HG03060 (cell line): ENCODE data around the gene DCTN1.

ENCODE experiments used
- ATAC-seq: cut with Tn5 transposase; IDR thresholded peaks from one replicate; pipeline ENCODE4 v1.9.1; 2021; ENCODE audit warnings: low read depth, moderate number of reproducible peaks; ENCODE audit not compliant: unreplicated experiment

Gene DCTN1

DNA sequence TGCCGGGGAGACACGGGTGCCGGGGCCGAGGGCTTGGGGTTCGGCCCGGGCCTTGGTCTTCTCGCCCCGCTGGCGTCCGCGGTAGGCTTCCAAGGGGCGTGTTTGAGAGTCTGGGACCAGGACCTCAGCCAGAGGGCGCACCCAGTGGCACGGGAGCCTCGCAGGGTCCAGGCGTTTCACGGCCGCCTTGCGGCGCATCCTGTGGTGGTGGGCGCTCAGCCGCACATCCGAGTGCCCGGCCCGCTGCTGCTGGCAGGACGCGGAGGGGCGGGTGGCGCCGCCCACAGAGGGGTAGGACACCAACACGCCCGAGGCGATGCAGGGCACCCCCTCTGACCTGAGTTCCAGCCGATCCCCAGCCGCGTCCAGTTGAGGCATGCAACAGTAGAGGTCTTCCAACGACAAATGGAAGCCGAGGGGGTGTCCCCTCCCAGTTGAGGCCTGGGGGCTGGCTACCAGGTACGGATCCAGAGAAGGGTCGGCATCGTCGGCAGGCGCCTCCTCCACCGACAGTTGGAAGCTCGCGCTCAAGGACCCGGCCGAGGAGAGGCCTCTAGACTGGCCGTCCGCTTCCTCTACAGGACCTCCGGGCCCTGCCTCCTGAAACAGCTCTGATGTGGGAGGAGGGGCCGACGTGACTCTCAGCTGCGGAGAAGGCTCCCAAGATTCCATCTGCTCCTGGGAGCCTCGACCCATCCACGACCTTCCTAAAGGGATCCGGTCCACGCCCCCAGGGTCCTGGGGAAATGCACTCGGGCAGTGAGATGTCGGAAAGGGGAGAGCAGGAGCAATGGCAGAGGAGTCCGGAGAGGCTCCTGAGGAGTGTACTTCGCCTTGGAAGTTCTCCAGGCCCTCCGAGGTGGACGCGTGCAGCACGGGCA lies 35.0 kb upstream of the DCTN1 start:
- ATAC-seq: no peak

- ATAC-seq: no peak
Observed at GRCh38 chr2:74414441-74414840, 34.3 kb upstream of the DCTN1 start.

GRCh38 chr2:74413001-74413698 lies 33.0 kb upstream of the DCTN1 start:
- ATAC-seq: no peak

DNA sequence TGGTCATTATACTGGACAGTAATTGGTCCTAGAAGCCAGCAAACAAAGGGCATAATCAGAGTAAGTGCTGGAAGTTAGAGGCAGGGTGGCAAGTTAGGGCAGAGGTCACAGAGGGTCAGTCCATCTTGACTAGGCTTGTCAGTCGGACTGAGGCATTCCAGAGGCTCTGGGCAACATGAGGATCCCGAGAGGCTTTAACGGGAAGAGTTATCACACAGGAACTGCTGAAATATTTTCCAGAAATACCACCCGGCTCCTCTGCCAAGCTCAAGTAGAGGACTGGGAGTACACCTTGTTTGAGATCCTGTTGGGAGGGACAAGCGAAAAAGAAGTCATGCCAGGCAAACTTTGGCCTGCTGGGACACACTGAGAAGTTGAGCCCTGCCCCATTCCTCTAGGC lies 27.6 kb upstream of the DCTN1 start:
- ATAC-seq: no peak

DNA sequence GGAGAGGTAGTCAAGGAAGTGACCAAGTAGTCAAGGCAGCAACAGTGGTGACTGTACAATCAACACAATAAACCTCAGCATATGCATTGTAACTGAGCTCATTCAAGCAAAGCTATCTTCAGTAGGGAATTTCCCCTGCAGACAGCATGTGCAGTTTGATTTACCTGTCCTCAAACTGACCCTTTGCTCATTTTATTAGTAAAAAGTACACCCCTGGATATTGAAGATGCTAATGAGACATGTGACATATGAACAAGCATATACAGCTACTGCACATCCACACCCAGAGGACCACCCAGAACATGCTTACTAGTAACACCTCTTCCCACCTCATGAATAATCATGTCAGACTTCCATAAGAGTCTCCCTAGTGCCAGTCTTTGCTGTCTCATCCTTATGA lies 25.9 kb upstream of the DCTN1 start:
- ATAC-seq: no peak

DNA sequence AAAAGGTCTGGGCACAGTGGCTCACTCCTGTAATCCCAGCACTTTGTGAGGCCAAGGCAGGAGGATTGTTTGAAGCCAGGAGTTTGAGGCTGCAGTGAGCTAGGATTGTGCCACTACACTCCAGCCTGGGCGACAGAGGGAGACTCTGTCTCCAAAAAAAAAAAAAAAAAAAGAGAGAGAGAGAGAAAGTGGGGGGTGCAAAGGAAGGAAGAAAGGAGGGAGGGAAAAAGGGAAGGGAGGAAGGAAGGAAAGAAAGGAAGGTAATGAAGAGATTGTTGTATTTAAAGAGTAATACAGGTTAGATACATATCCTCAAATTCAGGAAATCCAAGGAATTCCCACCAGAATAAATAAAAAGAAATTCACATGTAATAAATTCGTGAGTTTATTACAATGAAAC lies 21.8 kb upstream of the DCTN1 start:
- ATAC-seq: no peak

DNA sequence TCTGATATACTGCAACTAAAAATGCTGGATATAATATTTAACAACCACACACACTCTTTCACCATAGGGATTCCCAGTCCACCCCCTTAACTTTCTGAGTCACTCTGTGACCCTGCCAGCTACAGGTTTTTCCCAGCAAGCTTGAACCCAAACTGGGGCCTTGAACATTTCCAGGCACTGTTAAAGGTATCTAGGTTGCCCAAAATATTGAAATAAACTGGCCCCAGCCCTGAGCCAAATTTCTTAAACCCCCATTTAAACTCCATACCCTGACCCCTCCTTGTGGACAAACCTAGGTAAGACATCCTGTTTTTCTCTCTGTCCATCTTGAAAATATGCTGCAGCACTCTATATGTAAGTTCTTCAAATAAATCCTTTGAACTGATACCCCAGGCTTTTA lies 19.7 kb upstream of the DCTN1 start:
- peak; percentile 55 for ATAC-seq

DNA sequence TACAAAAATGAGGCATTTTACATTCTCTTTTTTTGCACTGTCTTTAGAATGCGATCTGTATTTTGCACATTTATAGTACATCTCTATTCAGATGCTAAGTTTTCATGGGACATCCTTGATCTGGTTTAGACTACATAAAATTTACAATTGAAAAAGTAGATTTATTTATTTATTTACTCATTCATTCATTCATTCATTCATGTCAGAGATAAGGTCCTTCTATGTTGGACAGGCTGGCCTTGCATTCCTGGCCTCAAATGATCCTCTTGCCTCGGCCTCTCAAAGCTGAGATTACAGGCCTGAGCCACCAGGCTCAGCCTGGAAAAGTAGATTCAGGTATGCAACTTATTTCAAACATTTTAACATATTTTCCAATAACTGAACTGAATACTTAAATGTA lies 16.0 kb upstream of the DCTN1 start:
- no peak for ATAC-seq

DNA sequence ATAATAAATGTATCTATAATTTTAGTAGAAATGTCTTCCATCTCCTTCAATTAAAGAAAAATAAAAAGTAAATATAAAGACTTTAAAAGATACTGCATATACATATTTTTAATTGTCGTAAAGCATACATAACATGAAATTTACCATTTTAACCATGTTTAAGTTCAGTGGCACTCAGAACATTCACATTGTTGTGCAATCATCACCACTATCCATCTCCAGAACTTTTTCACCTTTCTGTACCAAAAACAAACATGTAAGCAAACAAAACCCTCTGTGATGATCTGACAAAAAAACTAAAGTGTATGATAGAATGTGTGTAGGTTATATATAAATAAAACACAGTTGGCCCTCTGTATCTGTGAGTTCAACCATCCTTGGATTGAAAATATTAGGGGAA lies 13.4 kb upstream of the DCTN1 start:
- no peak for ATAC-seq

DNA sequence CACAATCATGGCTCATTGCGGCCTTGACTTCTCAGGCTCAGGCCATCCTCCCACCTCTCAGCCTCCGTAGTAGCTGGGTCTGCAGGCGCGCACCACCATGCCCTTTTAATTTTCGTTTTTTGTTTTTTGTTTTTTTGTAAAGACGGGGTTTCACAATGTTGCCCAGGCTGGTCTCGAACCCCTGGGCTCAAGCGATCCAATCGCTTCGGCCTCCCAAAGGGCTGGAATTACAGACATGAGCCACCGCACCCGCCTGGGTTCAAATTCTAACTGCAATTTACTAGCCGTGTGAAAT lies 12.3 kb upstream of the DCTN1 start:
- ATAC-seq: no peak

DNA sequence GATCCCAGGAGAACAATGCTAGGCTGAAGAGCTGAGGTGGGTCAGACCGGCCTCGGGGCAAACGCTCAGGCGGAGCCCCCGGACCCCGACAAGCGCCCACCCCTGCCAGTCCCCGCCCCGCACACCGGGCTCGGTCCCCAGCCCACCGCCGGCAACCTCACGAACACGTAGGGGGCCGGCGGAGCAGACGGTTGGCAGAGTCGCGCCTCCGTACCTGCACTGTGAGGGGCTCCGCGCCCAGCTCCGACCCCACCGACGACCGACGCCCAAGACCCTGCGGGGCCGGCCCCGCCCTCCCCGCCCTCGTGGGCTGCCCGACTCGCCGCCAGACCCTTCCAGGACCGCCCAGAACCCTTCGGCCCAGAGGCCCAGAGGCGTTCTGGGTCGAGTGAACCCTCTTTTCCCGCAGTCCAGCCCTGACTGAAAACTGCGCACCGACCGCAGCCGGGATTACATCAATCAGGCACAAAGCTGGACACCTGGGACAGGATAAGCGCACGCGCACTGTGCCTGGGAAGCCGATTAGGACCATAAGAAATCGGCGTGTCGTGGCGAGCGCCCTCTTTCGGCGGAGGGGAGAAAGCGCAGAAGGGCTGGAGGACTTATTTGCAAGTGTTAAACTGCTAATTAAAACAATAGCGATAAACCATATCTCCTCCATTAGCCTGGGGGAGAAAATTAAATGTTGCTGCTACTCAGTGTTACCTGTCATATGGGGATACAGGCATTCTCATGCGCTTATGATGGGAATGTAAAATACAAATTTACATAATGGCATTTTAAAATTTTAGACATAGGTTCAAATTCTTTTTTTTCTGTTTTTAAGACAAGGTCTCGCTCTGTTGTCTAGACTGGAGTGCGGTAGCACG lies 11.7 kb upstream of the DCTN1 start:
- ATAC-seq: no peak

DNA sequence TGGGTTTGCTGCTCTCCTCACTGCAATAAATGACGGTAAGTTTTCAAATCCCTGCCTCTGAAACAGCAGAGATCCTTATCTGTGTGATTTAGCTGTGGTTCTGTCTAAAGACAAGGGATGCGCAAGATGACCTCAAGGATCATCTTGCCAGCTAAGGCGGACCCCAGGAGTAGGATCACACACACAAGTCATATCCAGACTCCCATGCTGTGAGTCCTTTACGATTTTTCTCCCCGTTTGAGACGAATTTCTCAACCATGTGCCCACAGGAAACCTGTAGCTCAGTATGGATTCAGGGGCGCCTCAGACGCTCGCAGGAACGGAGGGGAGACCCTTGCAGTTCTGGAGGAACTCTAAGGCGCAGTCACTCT lies 11.1 kb upstream of the DCTN1 start:
- no peak for ATAC-seq

DNA sequence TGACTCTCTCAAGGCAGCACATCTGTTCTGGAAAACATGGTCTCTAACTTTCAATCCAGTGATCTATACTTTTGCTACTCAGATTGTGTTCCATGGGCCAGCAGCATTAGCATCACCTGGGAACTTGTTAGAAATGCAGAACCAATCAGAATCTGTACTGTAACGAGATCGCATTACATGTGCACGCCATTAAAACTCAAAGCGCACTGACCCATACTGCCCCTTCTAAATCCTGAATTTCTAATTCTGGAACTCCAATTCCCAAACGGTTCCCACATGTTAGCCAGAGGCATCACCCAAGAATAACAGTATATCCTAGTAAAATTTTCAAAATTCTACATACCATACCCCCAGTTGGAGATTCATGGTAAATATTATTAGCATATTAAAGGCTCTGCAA lies 10.5 kb upstream of the DCTN1 start:
- ATAC-seq: no peak

DNA sequence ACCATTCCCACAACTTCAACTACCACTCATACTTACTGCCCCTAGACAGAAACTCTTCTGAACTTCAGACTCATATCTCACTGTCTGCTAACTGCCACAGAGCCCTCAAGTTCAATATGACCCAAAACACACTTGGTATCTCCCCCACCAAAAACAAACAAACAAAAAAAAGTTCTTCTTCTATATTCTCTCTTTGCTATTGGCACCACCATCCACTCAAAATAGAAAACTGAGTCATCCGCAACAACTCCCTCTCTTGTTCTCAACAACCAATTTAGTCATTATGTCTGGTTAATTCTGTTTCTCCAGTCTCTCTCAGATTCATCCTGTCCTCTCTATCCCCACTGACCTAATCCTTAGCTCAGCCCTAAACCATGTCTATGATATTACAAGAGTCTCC lies 7.2 kb upstream of the DCTN1 start:
- ATAC-seq: no peak

DNA sequence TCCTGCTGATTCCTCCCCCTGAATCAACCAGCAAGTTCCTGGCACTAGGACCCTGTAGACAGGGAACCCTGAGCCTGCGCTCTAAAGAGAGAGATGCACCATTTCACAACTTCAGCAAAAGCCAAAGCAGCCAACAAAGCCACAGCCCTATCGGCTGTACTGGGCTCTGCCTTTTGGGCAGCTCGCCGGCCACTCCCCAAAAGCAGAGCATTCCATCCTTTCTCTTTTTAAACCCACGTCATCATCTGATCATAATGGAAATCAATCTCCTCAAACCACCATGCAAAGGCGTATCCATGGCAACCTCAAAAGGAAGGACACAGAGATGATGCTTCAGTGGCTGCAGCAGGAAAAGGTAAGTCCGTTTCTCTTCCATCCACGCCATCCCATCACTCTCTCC lies 5.3 kb upstream of the DCTN1 start:
- no peak for ATAC-seq

DNA sequence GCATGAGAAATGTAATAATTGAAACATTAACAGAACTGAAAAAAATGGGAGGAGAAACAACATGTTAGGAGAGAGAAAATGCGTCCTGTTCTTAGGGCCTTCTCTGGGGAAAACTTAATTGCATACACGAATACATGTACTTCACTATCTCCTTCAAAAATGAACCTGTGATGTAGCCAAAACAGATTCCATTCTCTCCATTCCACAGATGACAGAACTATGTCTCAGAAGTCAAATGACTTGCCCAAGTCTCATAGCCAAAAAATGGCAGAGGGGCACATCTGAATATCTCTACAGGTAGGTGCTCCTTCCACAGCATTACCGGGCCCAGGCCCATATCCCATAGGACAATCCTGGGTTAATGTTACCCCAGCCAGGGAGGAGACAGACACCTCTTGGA lies 3.9 kb upstream of the DCTN1 start:
- no peak for ATAC-seq

GRCh38 chr2:74383254-74383653 lies 3.1 kb upstream of the DCTN1 start:
- ATAC-seq: no peak

GRCh38 chr2:74381751-74382150 lies 1.6 kb upstream of the DCTN1 start:
- ATAC-seq: no peak

- no peak for ATAC-seq
Observed at GRCh38 chr2:74378007-74378406, 2.1 kb downstream of the DCTN1 start.

- ATAC-seq: no peak
Observed at GRCh38 chr2:74375838-74376237, 4.3 kb downstream of the DCTN1 start.

DNA sequence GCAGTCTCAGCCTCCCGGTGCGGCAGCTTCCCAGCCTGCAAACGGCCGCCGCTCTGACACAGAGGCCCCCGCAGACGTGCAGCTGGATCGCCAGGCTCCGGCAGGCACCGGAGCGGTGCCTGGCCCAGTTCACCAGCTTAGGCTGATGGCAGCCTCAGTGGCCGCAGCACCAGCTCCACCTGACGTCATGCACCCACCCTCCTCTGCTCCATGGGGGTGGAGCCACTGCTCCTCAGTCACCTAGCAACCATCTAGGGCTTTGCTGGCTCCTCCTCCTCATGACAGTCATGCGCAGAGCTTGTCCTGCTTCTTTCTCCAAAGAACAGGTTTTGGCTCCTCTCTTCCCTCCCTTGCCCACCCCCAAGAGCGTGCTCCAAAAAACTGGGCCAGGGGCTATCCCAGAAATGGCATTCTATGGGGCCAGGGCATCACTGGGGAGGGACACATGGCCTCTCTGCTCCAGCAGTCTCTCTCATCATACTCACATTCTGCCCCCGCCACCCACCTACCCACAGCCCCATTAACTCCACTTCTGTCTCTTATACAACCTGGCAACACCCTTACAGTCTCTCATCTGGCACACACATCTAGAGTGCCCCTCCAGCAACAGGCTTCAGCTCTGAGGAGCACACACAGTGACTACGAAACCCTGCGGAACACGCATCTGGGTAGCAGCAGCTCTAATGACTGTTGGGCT lies 5.5 kb downstream of the DCTN1 start:
- ATAC-seq: no peak
